ENCODE results near the gene FLAD1.
"Not testable (repeated sequence)": the region's sequence is repeated elsewhere in the genome, so short reads cannot be mapped to it uniquely, and the experiment has no call there.

Gene FLAD1

DNA sequence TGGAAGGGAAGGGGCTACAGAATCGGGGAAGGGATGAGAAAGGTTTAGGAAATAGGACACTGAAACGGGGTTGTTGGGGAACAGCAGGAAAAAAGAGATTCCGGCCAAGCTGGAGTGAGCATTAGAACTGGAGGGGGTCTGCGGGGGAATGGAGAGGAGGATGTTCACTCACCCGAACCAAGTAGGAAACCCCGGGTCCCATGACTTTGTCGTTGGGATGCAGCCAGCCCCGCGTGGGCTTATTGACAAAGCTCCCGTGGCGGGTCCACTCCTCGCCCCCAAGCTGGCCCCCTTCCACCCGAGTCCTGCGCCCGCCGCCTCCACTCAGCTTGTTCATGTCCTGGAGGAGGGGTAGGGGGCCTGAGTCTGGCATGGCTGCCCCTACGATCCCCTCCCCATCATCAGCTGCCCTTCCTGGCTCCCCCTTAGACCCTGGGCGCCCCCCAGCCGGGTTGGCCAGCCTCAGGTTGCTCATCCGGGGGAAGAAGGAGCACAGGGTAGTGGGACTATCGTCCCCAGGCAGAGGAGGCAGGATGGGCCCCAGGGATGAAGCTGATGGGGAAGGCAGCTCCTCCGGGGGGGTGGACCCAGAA is 13.2 kb upstream of the FLAD1 start:
- no peak for DNase-seq

DNA sequence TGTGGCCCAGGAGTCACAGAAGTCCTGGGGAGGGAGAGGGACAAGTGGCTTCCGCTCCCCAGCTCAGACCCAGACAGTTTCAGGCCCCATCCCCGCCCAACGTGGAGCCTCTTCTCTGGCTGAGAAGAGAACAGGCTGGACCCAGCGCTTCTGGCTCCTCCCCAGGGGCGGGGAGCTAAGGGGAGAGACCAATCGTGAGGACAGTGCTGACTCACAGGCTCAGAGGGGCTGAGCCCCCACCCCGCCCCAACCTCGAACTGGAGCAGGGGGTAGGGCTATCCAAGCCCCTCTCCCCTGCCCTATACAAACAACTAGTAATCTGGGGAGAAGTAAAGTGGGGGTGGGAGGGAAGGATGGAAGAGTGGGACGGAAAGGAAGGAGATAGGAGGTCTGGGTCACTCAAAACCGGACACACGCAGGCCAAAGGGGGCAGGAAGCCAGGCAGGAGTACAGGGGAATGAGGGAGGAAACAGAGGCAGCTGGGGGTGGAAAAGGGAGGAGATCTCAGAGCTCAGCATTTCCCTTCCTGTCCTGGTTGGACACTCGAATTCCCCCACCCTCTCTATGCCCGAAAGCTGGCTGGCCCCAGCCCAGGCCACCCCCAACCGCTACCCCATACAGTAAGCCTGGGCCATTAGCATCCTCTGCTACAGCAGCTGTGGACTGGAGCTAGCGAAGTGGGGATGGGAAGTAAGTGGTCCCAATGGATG is 12.4 kb upstream of the FLAD1 start, which contains the start of gene SHC1:
Gene SHC1 (minus strand): TSS at position 117 of the 710 bp plus-strand sequence. CDS start 221 bp downstream, outside the sequence.
- peak; percentile 57 for DNase-seq

DNA sequence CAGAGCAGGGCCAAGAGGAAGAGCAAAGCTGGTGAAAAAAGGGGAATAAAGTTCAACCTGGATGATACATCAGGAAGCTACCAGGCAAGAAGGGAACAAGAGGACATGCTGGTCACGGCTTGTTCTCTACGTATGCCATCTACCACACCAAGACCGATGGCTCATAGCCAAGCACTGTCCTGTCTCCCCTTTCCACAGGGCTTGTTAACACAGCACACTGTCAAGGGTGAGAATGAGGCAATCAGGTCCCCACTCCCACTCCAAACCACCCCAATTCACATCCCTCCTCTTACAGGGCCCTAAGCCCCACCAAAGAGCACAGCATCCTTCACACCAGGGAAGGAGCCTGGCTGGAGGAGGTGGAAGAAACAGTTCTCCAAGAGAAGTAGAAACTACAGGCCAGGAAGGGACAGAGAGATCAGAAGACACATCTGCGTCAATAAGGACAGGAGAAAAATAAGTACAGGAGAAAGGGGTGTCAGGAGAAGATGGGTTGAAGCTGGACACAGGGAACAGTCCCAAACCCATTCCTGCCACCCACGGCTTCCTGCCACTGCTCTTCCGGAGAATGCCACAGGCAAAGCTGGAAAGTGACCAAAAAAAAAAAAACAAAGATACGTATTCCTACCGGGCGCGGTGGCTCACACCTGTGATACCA is 11.7 kb upstream of the FLAD1 start:
- no peak for DNase-seq

DNA sequence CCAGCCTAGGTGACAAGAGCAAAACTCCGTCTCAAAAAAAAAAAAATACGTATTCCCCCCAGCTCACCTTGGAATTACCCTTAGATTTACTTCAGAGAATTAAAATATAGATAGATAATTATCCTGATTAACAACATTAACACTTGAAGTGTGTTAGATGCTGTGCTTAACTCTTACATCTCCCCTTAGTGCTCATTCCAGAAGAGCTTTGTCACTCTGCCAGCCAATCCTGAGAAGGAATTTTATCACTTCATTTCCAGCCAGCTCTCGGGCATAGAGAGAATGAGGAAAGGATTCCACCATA is 11.0 kb upstream of the FLAD1 start:
- DNase-seq: no peak

DNA sequence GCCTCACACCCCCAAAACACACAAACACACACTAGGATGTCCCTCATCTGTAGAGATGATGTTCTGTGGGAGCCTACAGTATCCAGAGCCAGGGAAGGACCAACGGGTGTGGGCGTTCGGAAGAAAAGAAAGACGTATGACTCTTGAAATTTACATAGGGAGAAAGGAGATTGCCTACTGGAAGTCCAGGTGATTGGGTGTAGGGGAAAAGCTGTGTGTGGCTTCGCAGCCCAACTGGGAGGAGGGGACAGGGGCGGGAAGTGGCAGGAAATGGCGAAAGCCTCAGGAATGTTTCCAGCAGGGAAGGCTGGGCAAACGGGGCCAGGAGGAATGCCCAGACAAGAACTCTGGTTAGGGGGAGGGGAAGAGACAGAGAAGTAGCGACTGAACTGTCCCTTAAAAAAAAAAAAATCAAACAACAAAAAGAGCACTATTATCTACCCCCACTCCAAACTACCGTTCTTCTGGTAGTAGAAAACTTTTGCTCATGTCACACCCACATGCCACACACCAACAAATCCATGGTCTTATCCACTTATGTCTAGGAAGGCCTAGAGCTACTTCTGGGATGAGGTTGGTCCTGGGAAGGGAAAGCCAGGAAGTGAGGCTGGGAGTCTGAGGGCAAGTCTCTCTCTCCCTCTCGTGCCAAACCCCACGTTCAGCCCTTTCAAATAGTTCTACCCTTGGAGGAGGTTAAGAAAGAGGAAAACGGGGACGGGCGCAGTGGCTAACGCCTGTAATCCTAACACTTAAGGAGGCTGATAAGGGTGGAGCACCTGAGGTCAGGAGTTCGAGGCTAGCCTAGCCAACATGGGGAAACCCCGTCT is 10.4 kb upstream of the FLAD1 start:
- DNase-seq: no peak

DNA sequence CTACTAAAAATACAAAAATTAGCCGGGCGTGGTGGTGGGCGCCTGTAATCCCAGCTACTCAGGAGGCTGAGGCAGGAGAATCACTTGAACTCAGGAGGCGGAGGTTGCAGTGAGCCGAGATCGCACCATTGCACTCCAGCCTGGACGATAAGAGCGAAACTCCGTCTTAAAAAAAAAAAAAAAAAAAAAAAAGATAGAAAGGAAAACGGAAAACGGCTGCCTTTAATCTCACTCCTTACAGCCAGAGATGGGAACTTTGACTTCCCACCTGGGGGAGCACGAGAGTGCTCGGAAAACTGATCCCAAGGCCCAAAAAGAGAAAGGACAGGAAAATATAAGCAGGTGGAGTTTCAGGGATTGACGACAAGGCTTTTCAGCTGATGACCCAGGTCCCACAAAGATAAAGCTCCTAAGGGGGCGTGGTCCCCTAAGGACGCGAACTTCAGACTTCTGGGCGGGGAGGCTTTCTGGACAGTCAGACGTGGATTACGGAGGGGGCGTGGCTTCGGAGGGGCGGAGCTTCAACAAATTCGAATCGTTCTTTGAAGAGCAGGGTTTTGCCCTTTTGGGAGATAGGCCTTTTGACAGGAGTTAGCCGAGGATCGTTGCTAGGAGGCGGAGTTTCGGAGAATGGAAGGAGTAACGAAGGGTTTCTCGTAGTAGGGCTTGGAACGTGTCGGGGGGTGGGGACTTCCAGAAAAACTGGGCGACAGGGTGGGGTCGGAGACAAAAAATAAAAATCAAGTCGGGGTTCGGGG is 9.6 kb upstream of the FLAD1 start:
- DNase-seq: peak; percentile 96

DNA sequence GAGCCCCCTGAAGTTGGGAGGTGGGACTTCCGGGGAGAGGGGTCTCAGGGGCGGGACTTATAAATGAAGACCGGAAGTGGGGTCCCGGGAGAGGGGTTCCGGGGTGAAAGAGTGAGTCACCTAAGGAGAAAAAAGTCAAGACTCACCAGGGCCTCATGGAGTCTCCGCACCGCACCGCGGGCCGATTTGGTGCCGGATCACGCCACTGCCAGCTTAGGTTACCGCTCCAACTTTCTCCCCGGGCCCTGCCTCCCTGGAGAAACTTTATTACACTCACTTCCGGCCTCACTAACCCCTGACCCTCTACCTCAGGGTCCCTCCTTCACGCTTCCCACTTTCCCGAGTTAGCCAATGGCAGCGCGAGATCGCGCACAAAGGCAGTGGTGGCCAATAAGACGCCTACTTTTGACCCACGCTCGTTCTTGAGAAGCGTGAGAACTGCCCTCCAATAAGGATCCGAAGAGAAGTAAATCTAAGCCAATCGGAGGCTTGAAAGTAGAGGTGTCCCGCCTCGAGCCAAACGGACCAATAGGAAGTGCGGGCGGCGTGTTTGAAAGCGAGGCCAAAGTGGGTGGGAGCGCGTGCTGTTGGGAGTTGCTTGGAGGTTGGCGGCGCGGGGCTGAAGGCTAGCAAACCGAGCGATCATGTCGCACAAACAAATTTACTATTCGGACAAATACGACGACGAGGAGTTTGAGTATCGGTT is 8.9 kb upstream of the FLAD1 start, which contains the start of gene CKS1B:
Gene CKS1B (plus strand): TSS at position 580 of the 706 bp plus-strand sequence. CDS start 65 bp downstream, at position 645.
- peak; percentile 96 for DNase-seq

DNA sequence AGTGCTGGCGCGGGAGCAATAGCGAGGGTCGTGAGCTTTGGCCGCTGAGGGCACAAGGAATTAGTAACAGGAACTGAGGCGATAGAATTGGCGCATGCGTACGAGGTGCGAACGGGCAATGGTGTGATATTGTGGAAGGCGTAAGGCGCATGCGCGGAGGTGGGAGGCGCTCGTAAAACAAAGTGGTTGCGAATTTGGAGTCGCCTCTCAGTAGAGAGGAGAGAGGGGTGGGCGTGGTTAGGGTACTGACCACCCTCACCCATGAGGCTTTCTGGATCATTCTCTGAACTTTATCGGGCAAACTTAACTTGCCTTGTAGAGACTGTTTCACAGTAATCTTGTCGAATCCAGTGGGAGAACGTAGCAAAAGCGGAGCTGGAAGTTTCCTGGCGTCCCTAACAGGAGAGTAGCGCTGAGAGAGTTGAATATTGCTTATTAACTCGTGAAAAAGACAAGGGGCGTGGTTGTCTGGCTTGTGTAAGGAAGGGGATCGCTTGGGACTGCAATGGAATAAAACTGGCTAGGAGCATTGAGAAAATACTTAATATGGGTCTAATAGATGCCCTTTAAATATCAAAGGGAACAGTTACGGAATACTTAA is 8.2 kb upstream of the FLAD1 start:
- peak; percentile 97 for DNase-seq

DNA sequence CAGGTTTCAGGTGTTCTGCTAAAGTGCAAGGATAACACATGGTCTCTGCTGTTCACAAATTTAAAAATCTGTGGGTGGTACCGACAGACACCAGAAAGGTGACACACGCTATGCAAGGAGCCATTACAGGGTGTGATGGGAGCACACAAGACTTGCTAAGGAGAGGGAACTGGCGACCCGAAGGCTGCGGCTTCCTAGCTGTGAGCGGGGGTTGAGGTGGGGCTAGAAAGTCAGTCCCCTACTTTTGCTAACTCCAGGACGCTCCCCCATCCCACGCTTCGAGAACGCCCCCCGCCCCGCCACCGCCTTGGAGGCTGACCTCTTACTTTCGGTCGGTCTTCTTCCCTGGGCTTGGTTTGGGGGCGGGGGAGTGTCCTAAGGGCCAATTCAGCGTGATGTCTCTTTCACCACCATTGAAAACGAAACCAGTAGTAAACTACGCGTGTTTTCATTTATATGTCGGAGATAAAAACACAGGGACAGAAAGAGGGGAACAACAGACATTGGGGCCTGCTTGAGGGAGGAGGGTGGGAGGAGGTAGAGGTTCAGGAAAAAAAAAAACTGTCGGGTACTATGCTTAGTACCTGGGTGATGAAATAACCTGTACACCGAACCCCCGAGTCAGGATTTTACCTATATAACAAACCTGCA is 7.6 kb upstream of the FLAD1 start:
- DNase-seq: peak; percentile 59

DNA sequence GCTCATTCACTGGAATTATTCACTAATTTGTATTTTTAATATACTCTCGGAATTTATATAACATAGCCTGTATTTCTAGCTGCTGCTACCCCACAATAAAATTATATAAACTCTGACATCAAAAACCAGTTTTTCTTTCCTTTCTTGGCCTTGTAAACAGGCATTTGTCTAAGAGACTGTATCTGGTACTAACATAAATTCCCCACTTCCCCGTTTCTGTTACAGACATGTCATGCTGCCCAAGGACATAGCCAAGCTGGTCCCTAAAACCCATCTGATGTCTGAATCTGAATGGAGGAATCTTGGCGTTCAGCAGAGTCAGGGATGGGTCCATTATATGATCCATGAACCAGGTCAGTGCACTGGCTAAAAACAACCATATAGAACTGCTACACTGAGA is 5.4 kb upstream of the FLAD1 start:
- not testable (repeated sequence) for DNase-seq

DNA sequence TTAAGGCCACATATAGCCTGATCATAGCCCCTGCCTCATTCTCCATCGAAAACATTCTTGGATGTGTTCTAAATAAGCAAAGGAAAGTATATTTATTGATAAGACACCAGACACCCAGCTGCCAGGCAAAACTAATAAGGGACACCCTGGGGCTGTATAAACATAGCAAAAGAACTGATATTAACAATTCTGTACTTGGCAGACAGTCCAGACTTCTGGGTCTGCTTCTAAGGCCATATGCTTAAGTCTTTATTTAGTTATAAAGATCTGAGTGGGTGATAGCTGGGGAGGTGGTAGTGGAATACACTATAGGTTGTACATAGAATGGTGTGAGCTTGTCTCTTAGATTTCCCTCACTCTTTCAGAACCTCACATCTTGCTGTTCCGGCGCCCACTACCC is 4.8 kb upstream of the FLAD1 start:
- no peak for DNase-seq

DNA sequence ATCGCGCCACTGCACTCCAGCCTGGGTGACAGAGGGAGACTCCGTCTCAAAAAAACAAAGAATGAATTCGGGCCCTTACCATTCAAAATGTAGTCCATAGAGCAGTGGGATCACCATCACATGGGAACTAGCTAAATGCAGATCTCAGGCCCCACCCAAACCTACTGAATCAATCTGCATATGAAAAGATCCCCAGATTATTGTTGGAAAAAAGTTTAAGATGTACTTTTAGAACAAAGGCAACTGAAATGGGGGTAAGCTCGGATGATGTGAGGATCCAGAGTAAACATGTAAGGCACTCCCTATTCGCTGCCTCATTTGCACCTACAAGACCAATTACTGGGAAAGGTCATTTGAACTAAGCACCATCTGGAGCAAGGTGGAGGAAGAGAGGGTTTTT is 803 bp upstream of the FLAD1 start:
- no peak for DNase-seq

DNA sequence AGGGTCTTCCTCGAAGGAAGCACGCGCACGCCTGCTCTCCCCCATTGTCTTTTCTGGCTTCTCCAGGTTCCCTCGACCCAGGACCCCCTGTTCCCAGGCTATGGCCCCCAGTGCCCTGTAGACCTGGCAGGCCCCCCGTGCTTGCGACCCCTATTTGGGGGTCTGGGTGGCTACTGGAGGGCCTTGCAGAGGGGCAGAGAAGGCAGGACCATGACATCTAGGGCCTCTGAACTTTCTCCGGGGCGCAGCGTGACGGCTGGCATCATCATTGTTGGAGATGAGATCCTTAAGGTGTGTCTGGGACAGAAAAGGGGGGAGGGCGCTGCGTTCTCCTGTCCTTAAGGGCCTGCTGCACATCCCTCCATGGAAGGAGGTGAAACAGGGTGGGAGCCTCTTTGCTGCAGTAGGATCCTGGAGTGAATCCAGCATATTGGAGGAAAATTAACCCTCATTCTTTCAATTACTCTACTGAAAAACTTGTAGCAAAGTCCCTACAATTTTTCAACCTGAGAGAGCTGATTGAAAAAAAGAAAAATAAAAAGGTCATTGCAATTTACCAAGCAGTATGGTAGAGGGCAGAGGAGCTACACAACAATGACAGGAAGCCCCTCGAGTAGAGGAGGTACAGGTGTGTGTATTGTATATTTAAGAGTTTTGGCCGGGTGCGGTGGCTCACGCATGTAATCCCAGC is 777 bp downstream of the FLAD1 start:
- DNase-seq: no peak

DNA sequence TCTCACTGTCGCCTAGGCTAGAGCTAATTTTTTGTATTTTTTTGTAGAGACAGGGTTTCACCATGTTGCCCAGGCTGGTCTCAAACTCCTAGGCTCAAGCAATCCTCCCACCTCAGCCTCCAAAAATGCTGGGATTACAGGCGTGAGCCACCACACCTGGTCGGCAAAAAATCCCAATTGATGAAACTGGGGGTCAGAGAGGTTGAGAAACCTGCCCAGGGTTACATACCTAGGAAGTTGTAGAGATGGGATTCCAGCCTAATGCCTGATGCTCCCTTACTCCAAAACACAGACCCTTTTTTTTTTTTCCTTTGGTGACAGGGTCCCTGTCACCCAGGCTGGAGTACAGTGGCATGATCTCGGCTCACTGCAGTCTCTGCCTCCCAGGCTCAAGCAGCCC is 3.6 kb downstream of the FLAD1 start:
- not testable (repeated sequence) for DNase-seq

DNA sequence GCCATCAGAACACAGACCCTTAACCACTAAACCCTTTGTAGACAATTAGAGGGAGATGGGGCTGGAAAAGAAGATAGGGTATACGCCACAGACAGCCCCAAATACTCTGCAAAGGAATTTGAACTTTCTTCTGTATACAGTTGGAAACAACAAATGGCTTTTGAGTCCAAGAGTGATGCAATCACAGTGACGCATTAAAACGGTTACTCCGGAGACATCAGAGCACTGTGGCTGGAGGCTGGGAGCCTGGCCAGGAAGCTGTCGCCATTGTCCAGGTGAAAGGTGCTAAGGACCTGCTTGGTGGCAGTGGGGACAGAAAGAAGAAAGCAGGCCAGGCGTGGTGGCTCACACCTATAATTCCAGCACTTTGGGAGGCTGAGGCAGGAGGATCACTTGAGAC is 4.2 kb downstream of the FLAD1 start:
- no peak for DNase-seq

DNA sequence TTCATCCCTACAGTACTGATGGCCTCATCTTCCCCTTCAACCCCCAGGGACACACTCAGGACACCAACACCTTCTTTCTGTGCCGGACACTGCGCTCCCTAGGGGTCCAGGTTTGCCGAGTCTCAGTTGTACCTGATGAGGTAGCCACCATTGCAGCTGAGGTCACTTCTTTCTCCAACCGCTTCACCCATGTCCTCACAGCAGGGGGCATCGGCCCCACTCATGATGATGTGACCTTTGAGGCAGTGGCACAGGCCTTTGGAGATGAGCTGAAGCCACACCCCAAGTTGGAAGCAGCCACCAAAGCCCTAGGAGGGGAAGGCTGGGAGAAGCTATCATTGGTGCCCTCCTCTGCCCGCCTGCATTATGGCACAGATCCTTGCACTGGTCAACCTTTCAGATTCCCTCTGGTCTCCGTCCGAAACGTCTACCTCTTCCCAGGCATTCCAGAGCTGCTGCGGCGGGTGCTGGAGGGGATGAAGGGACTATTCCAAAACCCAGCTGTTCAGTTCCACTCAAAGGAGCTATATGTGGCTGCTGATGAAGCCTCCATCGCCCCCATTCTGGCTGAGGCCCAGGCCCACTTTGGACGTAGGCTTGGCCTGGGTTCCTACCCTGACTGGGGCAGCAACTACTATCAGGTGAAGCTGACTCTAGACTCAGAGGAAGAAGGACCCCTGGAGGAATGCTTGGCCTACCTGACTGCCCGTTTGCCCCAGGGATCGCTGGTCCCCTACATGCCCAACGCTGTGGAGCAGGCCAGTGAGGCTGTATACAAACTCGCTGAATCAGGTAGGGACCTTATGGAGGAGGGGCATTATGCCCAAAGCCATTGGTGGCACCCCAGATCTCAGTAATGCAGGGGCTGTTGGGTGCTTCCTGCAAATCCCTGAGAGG is 5.2 kb downstream of the FLAD1 start:
- peak; percentile 38 for DNase-seq

DNA sequence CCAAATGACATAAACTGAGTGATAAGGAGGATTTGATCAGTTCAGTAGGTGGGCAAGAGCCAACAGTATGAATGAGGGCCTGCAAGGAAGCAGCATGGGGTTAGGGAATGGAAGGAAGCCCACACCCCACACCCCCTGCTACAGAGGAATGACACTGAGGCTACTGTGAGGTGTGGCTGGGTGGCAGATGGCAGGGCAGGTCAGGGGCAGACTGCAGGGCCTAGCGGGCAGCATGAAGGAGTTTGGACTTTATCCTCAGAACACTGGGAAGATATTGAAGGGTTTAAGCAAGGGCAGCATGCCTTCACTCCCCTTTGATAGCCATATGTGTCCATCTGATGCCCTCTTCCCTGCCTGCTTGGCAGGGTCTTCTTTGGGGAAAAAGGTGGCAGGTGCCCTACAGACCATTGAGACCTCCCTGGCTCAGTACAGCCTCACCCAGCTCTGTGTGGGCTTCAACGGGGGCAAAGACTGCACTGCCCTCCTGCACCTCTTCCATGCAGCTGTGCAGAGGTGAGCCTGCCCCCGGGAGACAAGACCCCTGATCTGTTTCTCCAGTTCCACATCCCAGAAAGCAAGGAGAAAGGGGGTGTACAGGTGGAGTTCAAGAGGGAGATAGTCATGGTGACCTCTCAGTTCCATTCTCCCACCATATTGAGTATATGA is 6.2 kb downstream of the FLAD1 start:
- no peak for DNase-seq

DNA sequence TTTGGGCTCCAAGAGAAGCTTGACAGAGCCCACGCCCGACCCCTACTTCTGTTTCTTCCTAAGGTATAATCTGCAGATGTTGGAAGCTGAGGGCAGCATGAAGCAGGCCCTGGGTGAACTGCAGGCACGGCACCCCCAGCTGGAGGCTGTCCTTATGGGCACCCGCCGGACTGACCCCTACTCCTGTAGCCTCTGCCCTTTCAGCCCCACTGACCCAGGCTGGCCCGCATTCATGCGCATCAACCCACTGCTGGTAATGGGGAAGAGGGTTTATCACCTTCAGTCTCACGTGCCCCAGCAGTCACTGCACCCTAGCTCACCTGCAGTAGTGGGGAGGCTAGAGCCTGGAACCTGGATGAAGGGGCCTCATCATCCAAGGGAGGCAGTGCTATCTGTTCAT is 7.1 kb downstream of the FLAD1 start:
- no peak for DNase-seq

All from CD4-positive, alpha-beta T cell treated with Interleukin-17A for 4 hours (primary cell).